Ascending aorta (tissue), 2 donors: Measurements from ENCODE around the gene CSTB. TPM values are rescaled to one million over a fixed set of nuclear protein-coding genes. Genes with fewer than 3 reads are reported as not detected.

Experiments used
- DNase-seq, 2 donors: peaks; one replicate each; pipeline ENCODE4 v3.0.0-alpha.2; 2019; ENCODE audit warnings: low spot score in 2 of 2
- H3K27ac ChIP-seq, 2 donors: fragments of 200-600 bp; sonication (generic); one replicate each; pipeline ENCODE4 v1.5.1; 2016 to 2017; ENCODE audit warnings: mild to moderate bottlenecking in 1 of 2
- H3K27me3 ChIP-seq: fragments of 200-600 bp; sonication (generic); one replicate; pipeline ENCODE4 v1.5.1; 2017
- H3K36me3 ChIP-seq, 2 donors: fragments of 200-600 bp; sonication (generic); one replicate each; pipeline ENCODE4 v1.5.1; 2016
- H3K4me1 ChIP-seq, 2 donors: fragments of 200-600 bp; sonication (generic); one replicate each; pipeline ENCODE4 v1.5.1; 2016 to 2017; ENCODE audit warnings: mild to moderate bottlenecking in 1 of 2
- H3K4me3 ChIP-seq, 2 donors: fragments of 200-600 bp; sonication (generic); one replicate each; pipeline ENCODE4 v1.5.1; 2016 to 2017; ENCODE audit warnings: mild to moderate bottlenecking in 1 of 2
- H3K9me3 ChIP-seq, 2 donors: fragments of 200-600 bp; sonication (generic); one replicate each; pipeline ENCODE4 v1.5.1; 2016
- intact Hi-C: fragments of 100-400 bp; cut with DNase I; formaldehyde crosslinking; loops from one replicate; pipeline ENCODE4 v1.15.1; 2023
- total RNA-seq: library from RNA; depleted of rRNA; stranded (reverse); fragments of >200 nt; gene quantifications from one replicate; pipeline ENCODE4 v1.1.0, GENCODE V29; 2016
- TF ChIP-seq, protein P1 (sequence below), 3 experiments: fragments of 200-600 bp in 2 of 3; fragments of 450-650 bp in 1 of 3; sonication (generic) in 2 of 3; IDR thresholded peaks; one replicate each; pipeline ENCODE4 v1.5.1; 2016 to 2019; ENCODE audit warnings: antibody characterized with exemption in 3 of 3, mild to moderate bottlenecking in 1 of 3, moderate library complexity in 1 of 3

Gene CSTB
- total RNA-seq, 1 donor from 2014 or later: 8.7 TPM

GRCh38 chr21:43801006-43801783 lies 25.1 kb upstream of the CSTB start:
- peaks cover 74 to 85% of the 10 kb centered on the region in 2 donors for H3K36me3 ChIP-seq
- no peaks in the 10 kb centered on the region for H3K4me1 ChIP-seq
- intact Hi-C loops: no loop called here
- no peak overlapping the region for H3K4me3 ChIP-seq
- TF ChIP-seq, protein P1, sequence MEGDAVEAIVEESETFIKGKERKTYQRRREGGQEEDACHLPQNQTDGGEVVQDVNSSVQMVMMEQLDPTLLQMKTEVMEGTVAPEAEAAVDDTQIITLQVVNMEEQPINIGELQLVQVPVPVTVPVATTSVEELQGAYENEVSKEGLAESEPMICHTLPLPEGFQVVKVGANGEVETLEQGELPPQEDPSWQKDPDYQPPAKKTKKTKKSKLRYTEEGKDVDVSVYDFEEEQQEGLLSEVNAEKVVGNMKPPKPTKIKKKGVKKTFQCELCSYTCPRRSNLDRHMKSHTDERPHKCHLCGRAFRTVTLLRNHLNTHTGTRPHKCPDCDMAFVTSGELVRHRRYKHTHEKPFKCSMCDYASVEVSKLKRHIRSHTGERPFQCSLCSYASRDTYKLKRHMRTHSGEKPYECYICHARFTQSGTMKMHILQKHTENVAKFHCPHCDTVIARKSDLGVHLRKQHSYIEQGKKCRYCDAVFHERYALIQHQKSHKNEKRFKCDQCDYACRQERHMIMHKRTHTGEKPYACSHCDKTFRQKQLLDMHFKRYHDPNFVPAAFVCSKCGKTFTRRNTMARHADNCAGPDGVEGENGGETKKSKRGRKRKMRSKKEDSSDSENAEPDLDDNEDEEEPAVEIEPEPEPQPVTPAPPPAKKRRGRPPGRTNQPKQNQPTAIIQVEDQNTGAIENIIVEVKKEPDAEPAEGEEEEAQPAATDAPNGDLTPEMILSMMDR (IDR thresholded peaks at IDR 0.05): no peak
- no peaks in the 10 kb centered on the region for H3K9me3 ChIP-seq
- no peaks in the 10 kb centered on the region for H3K27me3 ChIP-seq
- H3K27ac ChIP-seq: no peak overlapping the region
- no peak for DNase-seq

DNA sequence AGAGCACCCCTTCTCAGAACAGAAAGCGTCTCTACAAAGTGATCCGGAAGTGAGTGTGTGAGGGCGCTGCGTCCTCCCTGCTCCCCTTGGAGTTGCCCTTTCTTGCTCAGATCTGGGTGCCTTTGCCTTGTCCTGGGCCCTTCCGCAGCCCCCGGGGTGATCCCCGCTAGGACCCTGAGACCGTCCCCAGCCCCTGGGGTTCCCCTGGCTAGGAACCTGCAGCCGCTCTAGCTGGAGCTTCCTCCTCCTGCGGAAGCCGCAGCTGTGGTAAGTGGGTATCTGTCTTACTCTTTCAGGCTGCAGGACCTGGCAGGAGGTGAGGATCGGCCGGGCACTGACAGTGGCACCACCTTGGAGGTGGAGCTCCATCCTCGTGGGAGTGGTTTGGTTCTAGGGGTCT lies 24.5 kb upstream of the CSTB start:
- Histone ChIP-seq H3K36me3 (peaks cover 76 to 92% of the 10 kb centered on the region in 2 donors), H3K4me3 (no peak overlapping the region), H3K9me3 (no peaks in the 10 kb centered on the region), H3K27me3 (no peaks in the 10 kb centered on the region), H3K27ac (no peak overlapping the region), H3K4me1 (no peaks in the 10 kb centered on the region)
- intact Hi-C loops: no loop called here
- no peak for DNase-seq
- TF ChIP-seq, protein P1 (IDR thresholded peaks at IDR 0.05): no peak

GRCh38 chr21:43800124-43800523 lies 24.0 kb upstream of the CSTB start:
- Histone ChIP-seq H3K27me3 (no peaks in the 10 kb centered on the region), H3K4me3 (no peak overlapping the region), H3K4me1 (no peaks in the 10 kb centered on the region), H3K9me3 (no peaks in the 10 kb centered on the region), H3K27ac (no peak overlapping the region), H3K36me3 (peaks cover 80 to 96% of the 10 kb centered on the region in 2 donors)
- no peak for DNase-seq
- TF ChIP-seq, protein P1 (IDR thresholded peaks at IDR 0.05): no peak
- intact Hi-C loops: no loop called here

DNA sequence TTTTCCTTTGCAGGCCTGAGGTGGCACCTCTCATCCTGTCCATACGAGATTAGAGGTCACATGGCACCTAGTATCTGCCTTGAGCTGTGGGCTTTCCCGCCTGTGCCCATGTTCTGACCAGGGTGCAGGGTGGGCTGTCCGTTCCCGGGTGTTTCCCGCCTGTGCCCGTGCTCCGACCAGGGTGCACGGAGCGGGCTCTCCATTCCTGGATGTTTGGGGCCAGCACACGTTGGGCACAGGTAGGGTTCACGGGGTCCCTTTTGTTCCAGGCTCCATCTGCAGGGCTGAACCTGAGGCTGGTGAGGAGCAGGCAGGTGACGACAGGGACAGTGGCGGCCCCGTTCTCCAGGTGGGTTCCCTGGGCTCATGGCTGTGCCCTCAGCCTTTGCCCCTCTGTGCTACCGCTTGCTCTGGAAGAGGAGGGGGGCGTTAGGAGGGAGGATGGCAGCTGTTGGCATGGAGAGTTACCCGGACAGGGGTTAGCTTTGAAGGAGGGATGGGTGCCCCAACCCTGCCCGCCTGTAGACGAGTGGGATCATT lies 23.3 kb upstream of the CSTB start:
- intact Hi-C loops: no loop called here
- no peaks in the 10 kb centered on the region for H3K9me3 ChIP-seq
- H3K4me1 ChIP-seq: no peaks in the 10 kb centered on the region
- peaks cover 86 to 100% of the 10 kb centered on the region in 2 donors for H3K36me3 ChIP-seq
- H3K27ac ChIP-seq: no peak overlapping the region
- H3K27me3 ChIP-seq: no peaks in the 10 kb centered on the region
- TF ChIP-seq, protein P1 (IDR thresholded peaks at IDR 0.05): no peak
- H3K4me3 ChIP-seq: no peak overlapping the region
- DNase-seq: no peak

GRCh38 chr21:43797925-43798715 lies 22.0 kb upstream of the CSTB start:
- H3K4me3 ChIP-seq: no peak overlapping the region
- no peaks in the 10 kb centered on the region for H3K27me3 ChIP-seq
- DNase-seq: no peak
- no peak overlapping the region for H3K27ac ChIP-seq
- intact Hi-C loops: no loop called here
- no peaks in the 10 kb centered on the region for H3K4me1 ChIP-seq
- TF ChIP-seq, protein P1 (IDR thresholded peaks at IDR 0.05): no peak
- H3K36me3 ChIP-seq: peaks cover 89 to 100% of the 10 kb centered on the region in 2 donors
- no peaks in the 10 kb centered on the region for H3K9me3 ChIP-seq
